Spleen (tissue), 7 donors: ENCODE data around the gene NUP50.

ENCODE experiments used
- POLR2A ChIP-seq, 3 donors: fragments of 450-650 bp; IDR thresholded peaks; one replicate each; pipeline ENCODE4 v1.5.1; 2017; ENCODE audit warnings: antibody characterized with exemption in 3 of 3, mild to moderate bottlenecking in 1 of 3
- TF ChIP-seq, protein P1 (sequence below), 11 experiments: fragments of 200-600 bp in 7 of 11; fragments of 450-650 bp in 4 of 11; sonication (generic) in 4 of 11; IDR thresholded peaks in 8 of 11; conservative IDR thresholded peaks in 3 of 11; 1 replicate in 7 of 11; 2 replicates in 4 of 11; pipeline versions ENCODE4 v1.4.0 to v1.8.0; 2016 to 2021; ENCODE audit warnings: antibody characterized with exemption in 11 of 11, inconsistent platforms in 4 of 11, mild to moderate bottlenecking in 1 of 11
- donor health status: DM: no; HTN: no; CAD: no; lungs with moderate emphysema.
- donor health status: DM: no; HTN: no; CAD: no.
- donor health status: DM: no; HTN: no; CAD: no.

GRCh38 chr22:45204241-45204640, 40.5 kb downstream of the NUP50 start:
- TF ChIP-seq, protein P1, sequence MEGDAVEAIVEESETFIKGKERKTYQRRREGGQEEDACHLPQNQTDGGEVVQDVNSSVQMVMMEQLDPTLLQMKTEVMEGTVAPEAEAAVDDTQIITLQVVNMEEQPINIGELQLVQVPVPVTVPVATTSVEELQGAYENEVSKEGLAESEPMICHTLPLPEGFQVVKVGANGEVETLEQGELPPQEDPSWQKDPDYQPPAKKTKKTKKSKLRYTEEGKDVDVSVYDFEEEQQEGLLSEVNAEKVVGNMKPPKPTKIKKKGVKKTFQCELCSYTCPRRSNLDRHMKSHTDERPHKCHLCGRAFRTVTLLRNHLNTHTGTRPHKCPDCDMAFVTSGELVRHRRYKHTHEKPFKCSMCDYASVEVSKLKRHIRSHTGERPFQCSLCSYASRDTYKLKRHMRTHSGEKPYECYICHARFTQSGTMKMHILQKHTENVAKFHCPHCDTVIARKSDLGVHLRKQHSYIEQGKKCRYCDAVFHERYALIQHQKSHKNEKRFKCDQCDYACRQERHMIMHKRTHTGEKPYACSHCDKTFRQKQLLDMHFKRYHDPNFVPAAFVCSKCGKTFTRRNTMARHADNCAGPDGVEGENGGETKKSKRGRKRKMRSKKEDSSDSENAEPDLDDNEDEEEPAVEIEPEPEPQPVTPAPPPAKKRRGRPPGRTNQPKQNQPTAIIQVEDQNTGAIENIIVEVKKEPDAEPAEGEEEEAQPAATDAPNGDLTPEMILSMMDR (IDR thresholded peaks at IDR 0.05 in 8 of 11, conservative IDR thresholded peaks at IDR 0.05 in 3 of 11) = no peak
- TF ChIP-seq POLR2A (IDR thresholded peaks at IDR 0.05) = no peak
